HL-60 (cell line): ENCODE results near the gene NAV2.

Source experiments
- POLR2AphosphoS5 ChIP-seq: IDR thresholded peaks from 2 replicates; pipeline ENCODE4 v1.6.1; 2012; ENCODE audit warnings: low read depth
- SPI1 ChIP-seq: IDR thresholded peaks from 2 replicates; pipeline ENCODE4 v1.6.1; 2012; ENCODE audit warnings: low read depth, mild to moderate bottlenecking, borderline replicate concordance
- TF ChIP-seq, protein P1 (sequence below): IDR thresholded peaks from one replicate; pipeline ENCODE4 v1.5.1; 2011; ENCODE audit warnings: low read length, control low read depth, inconsistent platforms; ENCODE audit not compliant: insufficient read depth

DNA sequence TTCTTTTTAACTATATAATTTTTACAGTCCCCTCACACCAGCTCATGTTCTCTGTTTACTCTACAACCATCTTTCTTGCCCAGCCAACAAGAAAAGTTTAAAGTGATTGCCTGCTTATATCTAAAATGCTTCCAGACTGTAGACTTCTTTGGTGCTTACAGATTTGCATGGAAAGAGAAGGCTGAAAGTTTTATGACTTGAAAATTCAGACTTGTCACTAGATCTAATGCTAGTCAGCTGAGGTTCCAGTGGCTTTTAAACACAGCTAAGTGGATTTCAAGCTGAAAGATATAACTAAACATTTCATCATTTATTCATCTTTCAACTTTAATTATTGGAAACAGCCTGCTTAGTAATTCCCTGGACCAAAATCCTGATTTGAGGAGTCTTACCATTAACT lies 178.4 kb downstream of the NAV2 start:
- TF ChIP-seq POLR2AphosphoS5, result no peak
- TF ChIP-seq, protein P1, sequence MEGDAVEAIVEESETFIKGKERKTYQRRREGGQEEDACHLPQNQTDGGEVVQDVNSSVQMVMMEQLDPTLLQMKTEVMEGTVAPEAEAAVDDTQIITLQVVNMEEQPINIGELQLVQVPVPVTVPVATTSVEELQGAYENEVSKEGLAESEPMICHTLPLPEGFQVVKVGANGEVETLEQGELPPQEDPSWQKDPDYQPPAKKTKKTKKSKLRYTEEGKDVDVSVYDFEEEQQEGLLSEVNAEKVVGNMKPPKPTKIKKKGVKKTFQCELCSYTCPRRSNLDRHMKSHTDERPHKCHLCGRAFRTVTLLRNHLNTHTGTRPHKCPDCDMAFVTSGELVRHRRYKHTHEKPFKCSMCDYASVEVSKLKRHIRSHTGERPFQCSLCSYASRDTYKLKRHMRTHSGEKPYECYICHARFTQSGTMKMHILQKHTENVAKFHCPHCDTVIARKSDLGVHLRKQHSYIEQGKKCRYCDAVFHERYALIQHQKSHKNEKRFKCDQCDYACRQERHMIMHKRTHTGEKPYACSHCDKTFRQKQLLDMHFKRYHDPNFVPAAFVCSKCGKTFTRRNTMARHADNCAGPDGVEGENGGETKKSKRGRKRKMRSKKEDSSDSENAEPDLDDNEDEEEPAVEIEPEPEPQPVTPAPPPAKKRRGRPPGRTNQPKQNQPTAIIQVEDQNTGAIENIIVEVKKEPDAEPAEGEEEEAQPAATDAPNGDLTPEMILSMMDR, result no peak
- TF ChIP-seq SPI1, result no peak
